EH (cell line): ENCODE results near the gene NKX6-2.

Source experiments
- DNase-seq: peaks from one replicate; pipeline ENCODE4 v3.0.0-alpha.2; 2015; ENCODE audit warnings: low read depth

Gene NKX6-2

GRCh38 chr10:132813001-132813401, 27.1 kb upstream of the NKX6-2 start:
- no peak for DNase-seq

- no peak for DNase-seq
Observed at GRCh38 chr10:132812520-132812919, 26.6 kb upstream of the NKX6-2 start.

GRCh38 chr10:132811891-132812481, 26.0 kb upstream of the NKX6-2 start:
- no peak for DNase-seq

GRCh38 chr10:132810807-132811700, 25.1 kb upstream of the NKX6-2 start:
- DNase-seq = no peak

- DNase-seq = no peak
Observed at GRCh38 chr10:132810141-132810806, 24.3 kb upstream of the NKX6-2 start.

GRCh38 chr10:132809232-132810140, 23.5 kb upstream of the NKX6-2 start:
- DNase-seq = no peak

- DNase-seq = no peak
Observed at GRCh38 chr10:132808383-132809231, 22.7 kb upstream of the NKX6-2 start.

GRCh38 chr10:132807621-132808049, 21.7 kb upstream of the NKX6-2 start:
- no peak for DNase-seq

- DNase-seq = no peak
Observed at GRCh38 chr10:132806561-132807003, 20.6 kb upstream of the NKX6-2 start.

GRCh38 chr10:132806110-132806509, 20.2 kb upstream of the NKX6-2 start:
- no peak for DNase-seq

GRCh38 chr10:132805599-132805998, 19.7 kb upstream of the NKX6-2 start:
- no peak for DNase-seq

GRCh38 chr10:132804785-132805426, 19.0 kb upstream of the NKX6-2 start:
- no peak for DNase-seq

GRCh38 chr10:132804287-132804686, 18.3 kb upstream of the NKX6-2 start:
- DNase-seq = no peak

- no peak for DNase-seq
Observed at GRCh38 chr10:132803416-132804210, 17.7 kb upstream of the NKX6-2 start.

- no peak for DNase-seq
Observed at GRCh38 chr10:132802694-132803320, 16.9 kb upstream of the NKX6-2 start.

GRCh38 chr10:132802048-132802447, 16.1 kb upstream of the NKX6-2 start:
- no peak for DNase-seq

- DNase-seq = no peak
Observed at GRCh38 chr10:132799865-132800264, 13.9 kb upstream of the NKX6-2 start.

- no peak for DNase-seq
Observed at GRCh38 chr10:132798876-132799275, 12.9 kb upstream of the NKX6-2 start.

- no peak for DNase-seq
Observed at GRCh38 chr10:132798403-132798802, 12.5 kb upstream of the NKX6-2 start.
